Effector memory CD4-positive, alpha-beta T cell (primary cell): ENCODE measurements around the gene MED16.
"Not testable (repeated sequence)": the region's sequence is repeated elsewhere in the genome, so short reads cannot be mapped to it uniquely, and the experiment has no call there.

ENCODE experiments used
- DNase-seq, 3 donors: peaks; one replicate each; pipeline ENCODE4 v3.0.0-alpha.2; 2020
- H3K27ac ChIP-seq: 2 replicates; pipeline ENCODE4 v1.7.0; 2013; ENCODE audit warnings: mild to moderate bottlenecking, low read length, moderate library complexity; ENCODE audit not compliant: insufficient read depth, poor library complexity, severe bottlenecking
- H3K27me3 ChIP-seq: replicated peaks from 2 replicates; pipeline ENCODE4 v1.7.0; 2013; ENCODE audit warnings: mild to moderate bottlenecking, low read length; ENCODE audit not compliant: insufficient read depth, control insufficient read depth, poor library complexity, severe bottlenecking
- H3K36me3 ChIP-seq: 2 replicates; pipeline ENCODE4 v1.7.0; 2013; ENCODE audit warnings: mild to moderate bottlenecking, low read length, moderate library complexity; ENCODE audit not compliant: control insufficient read depth, insufficient read depth
- H3K4me1 ChIP-seq: 2 replicates; pipeline ENCODE4 v1.7.0; 2013; ENCODE audit warnings: low read length, mild to moderate bottlenecking; ENCODE audit not compliant: control insufficient read depth, insufficient read depth, poor library complexity, severe bottlenecking
- H3K4me3 ChIP-seq: 2 replicates; pipeline ENCODE4 v1.7.0; 2013; ENCODE audit warnings: low read length, low read depth, mild to moderate bottlenecking; ENCODE audit not compliant: insufficient read depth, poor library complexity, severe bottlenecking
- H3K9me3 ChIP-seq: 2 replicates; pipeline ENCODE4 v1.7.0; 2013; ENCODE audit warnings: mild to moderate bottlenecking, low read length, moderate library complexity; ENCODE audit not compliant: control insufficient read depth

MED16 gene

DNA sequence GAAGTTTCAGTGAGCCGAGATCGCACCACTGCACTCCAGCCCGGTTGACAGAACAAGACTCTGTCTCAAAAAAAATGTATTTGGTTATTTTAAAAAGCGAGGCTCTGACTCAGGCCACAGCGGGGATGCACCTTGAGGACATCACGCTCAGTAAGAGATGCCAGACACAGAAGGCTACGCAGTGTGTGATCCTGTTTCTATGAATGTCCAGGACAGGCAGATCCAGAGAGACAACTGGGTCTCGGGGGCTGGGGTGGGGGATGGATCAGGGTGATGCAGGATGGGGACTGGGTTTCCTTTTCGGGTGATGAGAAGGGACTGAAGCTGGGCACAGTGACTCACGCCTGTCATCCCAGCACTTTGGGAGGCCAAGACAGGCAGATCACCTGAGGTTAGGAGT is 5.4 kb downstream of the MED16 start:
- Histone ChIP-seq H3K36me3 (peaks cover 60% of the 10 kb centered on the region), H3K27ac (no peak overlapping the region), H3K4me1 (peaks cover 11% of the 10 kb centered on the region), H3K9me3 (no peaks in the 10 kb centered on the region), H3K4me3 (no peak overlapping the region), H3K27me3 (no peaks in the 10 kb centered on the region)
- DNase-seq: no peak

DNA sequence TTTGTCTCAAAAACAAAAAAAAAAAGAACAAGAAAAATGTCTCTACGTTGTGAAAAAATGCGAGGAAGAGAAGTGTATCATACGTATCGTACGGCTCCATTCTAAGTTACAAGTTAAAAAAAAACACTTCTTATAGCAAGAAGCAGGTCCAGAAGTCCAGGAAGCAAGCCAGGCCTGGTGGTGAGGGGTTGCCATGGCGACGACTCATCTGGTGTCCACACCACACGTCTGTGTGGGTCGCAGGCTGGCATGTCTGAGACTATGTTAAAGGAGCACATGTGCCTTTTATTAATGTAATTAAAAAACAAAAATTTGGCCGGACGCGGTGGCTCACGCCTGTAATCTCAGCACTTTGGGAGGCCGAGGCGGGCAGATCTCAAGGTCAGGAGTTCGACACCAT is 5.9 kb downstream of the MED16 start:
- Histone ChIP-seq H3K27me3 (no peaks in the 10 kb centered on the region), H3K36me3 (peaks cover 61% of the 10 kb centered on the region), H3K4me1 (peaks cover 7% of the 10 kb centered on the region), H3K4me3 (no peak overlapping the region), H3K9me3 (no peaks in the 10 kb centered on the region), H3K27ac (no peak overlapping the region)
- no peak for DNase-seq

DNA sequence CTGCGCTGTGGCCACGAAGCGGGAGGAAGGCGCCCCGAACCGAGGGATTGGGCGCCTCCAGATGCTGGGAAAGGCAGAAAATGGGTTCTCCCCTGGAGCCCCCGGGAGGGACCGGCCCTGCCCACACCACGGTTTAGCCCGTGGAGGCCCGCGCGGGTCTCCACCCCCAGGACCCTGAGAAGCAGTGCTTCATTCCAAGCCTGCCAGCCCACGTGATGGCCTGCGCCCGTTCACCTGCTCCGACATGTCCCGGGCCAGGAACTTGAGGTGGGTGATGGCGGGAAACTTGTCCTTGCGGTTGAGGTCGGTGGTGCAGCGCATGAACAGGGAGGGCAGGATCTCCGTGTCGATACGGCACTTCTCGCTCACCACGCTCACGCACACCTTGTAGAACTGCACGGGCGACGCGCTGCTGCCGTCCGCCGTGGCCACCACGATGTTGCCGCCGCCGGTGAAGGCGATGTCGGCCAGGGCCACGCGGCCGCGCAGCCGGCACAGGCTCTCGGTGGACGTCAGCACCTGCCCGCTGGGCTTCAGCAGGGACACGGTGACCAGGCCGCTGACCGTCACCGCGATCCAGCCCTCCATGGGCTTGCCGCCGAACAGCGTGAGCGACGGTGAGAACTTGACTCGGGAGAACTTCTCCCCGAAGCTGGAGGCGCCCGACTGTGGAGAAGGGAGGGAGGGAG is 7.3 kb downstream of the MED16 start:
- Histone ChIP-seq H3K27me3 (no peaks in the 10 kb centered on the region), H3K9me3 (no peaks in the 10 kb centered on the region), H3K4me3 (no peak overlapping the region), H3K36me3 (peaks cover 74% of the 10 kb centered on the region), H3K4me1 (no peaks in the 10 kb centered on the region), H3K27ac (no peak overlapping the region)
- DNase-seq: no peak

DNA sequence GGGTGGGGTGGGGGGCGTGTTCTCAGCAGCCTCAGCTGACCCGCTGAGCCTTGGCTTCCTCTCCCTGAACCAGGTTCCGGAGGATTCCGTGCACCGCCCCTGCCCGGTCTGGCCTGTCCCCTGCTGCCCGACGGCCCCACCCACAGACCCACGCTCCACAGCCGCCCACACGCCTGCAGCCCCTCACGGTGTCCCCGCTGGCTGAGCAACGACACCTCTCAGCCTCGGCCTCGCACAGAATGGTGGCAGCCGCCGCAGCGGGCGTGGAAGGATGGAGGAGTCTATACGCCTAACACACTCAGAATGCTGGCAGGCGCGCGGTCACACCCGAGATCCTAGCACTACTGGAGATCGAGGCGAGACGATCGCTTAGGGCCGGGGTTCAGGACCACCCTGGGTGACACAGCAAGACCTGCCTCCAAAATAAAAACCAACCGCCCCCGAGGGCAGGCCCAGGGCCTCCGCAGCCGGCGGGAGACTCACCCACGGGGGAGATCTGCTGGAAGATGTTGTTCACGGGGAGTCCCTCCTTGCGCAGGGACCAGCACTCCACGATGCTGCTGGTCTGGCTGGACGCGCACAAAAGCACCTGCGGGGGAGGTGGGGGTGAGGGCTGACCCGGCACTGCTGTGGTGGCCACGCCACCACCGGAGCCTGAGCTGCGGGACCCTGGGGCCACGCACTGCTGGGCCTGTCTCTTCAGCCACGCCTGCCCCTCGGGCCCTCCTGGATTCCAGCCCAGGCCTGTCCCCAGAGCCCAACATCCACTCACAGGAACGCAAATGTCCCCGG is 8.4 kb downstream of the MED16 start:
- no peak overlapping the region for H3K27ac ChIP-seq
- no peak overlapping the region for H3K4me3 ChIP-seq
- peaks cover 73% of the 10 kb centered on the region for H3K36me3 ChIP-seq
- H3K9me3 ChIP-seq: no peaks in the 10 kb centered on the region
- H3K4me1 ChIP-seq: no peaks in the 10 kb centered on the region
- no peaks in the 10 kb centered on the region for H3K27me3 ChIP-seq
- no peak for DNase-seq

DNA sequence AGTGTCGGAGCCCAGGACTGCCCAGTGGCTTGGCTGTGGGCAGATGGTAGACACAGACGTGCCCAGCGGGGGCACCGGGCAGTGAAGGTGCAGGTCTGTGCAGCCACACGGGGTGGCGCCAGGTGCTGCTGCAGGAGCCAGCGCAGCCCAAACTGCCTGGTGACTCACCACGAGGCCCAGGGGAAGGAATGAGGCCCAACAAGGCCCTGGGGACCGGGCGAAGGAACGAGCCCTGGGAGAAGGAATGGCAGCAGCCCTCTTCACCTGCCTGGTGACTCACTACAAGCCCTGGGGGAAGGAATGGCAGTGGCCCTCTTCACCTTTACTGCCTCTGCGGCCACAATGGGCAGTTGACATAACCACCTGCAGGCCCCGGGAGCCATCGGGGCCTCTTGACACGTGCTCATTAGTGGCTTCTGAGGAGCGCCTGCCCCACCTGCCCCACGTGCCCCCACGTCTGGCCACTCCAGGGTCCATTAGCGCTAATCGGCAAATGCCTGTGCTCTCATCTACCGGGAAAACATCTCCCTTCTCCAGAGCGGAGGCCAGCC is 9.3 kb downstream of the MED16 start:
- no peaks in the 10 kb centered on the region for H3K9me3 ChIP-seq
- peaks cover 66% of the 10 kb centered on the region for H3K36me3 ChIP-seq
- H3K27ac ChIP-seq: no peak overlapping the region
- H3K4me1 ChIP-seq: no peaks in the 10 kb centered on the region
- no peak for DNase-seq
- no peak overlapping the region for H3K4me3 ChIP-seq
- H3K27me3 ChIP-seq: no peaks in the 10 kb centered on the region

DNA sequence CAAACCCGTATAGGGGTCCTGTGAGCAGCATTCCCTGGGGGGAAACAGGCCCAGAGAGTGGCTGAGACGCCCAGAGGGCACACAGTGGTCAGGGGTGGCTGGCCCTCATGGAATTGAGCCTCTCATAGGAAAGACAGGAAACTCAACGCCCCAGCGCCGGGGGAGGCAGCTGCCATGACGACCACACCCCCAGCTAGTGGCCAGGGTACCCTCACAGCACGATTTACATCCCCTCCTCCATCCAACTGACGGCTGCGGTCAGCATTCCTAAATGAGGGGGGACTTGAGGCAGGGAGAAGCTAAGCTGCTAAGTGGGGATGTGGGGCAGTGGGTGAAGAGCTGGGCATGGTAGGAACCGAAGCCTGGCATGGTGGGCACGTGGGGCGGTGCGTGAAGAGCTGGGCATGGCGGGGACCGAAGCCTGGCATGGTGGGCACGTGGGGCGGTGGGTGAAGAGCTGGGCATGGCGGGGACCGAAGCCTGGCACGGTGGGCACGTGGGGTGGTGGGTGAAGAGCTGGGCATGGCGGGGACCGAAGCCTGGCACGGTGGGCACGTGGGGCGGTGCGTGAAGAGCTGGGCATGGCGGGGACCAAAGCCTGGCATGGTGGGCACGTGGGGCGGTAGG is 10.0 kb downstream of the MED16 start:
- Histone ChIP-seq H3K27ac (no peak overlapping the region), H3K36me3 (peaks cover 63% of the 10 kb centered on the region), H3K9me3 (no peaks in the 10 kb centered on the region), H3K4me1 (no peaks in the 10 kb centered on the region), H3K4me3 (no peak overlapping the region), H3K27me3 (no peaks in the 10 kb centered on the region)
- no peak for DNase-seq

DNA sequence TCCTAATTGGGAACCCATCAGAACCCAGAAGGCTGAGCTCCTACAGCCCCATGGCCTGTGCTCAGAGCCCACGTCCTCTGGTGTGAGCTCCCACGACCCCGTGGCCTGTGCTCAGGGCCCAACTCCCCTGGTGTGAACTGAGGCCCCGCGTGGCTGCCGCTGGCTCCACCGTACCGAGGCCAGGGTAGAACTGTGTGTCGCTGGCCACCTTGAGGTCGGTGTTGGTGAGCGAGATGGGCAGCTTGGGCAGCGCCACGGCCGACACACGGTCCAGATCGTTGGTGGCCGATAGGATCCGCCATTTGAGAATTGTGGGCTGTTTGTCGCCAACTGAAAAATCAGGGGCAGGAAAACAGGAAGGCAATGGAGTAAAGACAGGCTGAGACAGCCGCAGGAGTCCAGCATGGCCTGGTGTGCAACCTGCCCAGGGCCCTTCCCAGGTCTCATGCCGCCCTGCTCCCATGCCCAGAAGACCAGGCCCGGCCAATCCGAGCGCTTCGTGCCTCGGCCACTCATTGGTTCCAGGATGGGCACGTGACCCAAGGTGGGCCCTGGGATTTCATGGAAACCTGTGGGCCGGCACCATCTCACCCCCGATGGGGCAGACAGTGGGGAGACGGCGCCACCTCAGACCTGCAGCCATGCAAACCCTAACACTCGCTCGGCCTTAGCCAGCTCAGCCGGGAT is 11.5 kb downstream of the MED16 start:
- no peaks in the 10 kb centered on the region for H3K27me3 ChIP-seq
- no peaks in the 10 kb centered on the region for H3K9me3 ChIP-seq
- no peaks in the 10 kb centered on the region for H3K4me1 ChIP-seq
- H3K4me3 ChIP-seq: no peak overlapping the region
- H3K36me3 ChIP-seq: peaks cover 53% of the 10 kb centered on the region
- H3K27ac ChIP-seq: no peak overlapping the region
- no peak for DNase-seq

DNA sequence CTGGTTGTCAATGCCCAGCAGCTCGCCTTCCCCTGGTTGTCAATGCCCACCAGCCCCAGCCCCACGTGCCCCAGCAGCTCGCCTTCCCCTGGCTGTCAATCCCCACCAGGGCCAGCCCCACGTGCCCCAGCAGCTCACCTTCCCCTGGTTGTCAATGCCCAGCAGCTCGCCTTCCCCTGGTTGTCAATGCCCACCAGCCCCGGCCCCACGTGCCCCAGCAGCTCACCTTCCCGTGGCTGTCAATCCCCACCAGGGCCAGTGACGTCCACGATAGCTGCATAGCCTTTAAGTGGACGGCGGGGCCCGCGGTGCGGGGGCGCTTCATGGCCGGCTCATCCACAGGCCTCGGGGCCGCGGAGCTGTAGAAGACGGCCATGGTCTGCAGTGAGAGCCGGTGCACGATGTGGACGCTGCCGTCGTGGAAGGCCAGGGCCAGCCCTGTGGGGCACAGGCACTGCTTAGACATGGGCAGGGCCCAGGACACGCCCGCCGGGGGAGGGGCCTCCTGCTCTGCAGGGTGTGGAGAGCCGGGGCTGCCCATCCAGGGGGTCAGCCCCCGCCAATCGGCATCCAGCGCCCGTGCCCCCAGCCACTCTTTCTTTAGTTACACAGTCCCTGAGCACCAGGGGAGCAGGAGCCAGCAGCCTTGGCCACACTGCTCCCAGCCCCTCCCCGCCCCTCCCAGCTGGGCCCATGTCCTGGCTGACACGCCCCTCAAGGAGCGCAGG is 13.1 kb downstream of the MED16 start:
- Histone ChIP-seq H3K4me3 (no peak overlapping the region), H3K27ac (no peak overlapping the region), H3K27me3 (no peaks in the 10 kb centered on the region), H3K36me3 (peaks cover 39% of the 10 kb centered on the region), H3K4me1 (no peaks in the 10 kb centered on the region), H3K9me3 (no peaks in the 10 kb centered on the region)
- DNase-seq: no peak

DNA sequence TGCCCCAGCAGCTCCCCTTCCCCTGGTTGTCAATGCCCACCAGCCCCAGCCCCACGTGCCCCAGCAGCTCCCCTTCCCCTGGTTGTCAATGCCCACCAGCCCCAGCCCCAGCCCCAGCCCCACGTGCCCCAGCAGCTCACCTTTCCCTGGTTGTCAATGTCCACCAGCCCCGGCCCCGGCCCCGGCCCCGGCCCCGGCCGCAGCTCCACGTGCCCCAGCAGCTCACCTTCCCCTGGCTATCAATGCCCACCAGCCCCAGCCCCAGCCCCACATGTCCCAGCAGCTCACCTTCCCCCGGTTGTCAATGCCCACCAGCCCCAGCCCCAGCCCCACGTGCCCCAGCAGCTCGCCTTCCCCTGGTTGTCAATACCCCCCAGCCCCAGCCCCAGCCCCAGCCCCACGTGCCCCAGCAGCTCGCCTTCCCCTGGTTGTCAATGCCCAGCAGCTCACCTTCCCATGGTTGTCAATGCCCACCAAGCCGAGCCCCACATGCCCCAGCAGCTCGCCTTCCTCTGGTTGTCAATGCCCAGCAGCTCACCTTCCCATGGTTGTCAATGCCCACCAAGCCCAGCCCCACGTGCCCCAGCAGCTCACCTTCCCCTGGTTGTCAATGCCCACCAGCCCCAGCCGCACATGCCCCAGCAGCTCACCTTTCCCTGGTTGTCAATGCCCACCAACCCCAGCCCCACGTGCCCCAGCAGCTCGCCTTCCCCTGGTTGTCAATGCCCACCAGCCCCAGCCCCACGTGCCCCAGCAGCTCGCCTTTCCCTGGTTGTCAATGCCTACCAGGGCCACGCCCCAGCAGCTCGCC is 14.0 kb downstream of the MED16 start:
- not testable (repeated sequence) for H3K27me3 ChIP-seq, DNase-seq, H3K4me1 ChIP-seq, H3K4me3 ChIP-seq, H3K27ac ChIP-seq, H3K9me3 ChIP-seq
- peaks cover 30% of the 10 kb centered on the region for H3K36me3 ChIP-seq
